Neural crest cell (in vitro differentiated cells): Measurements from ENCODE around the gene CIDEA. TPM values are rescaled to one million over a fixed set of nuclear protein-coding genes. Genes with fewer than 3 reads are reported as not detected.
A peak's percentile ranks its signal among the peaks of the same experiment; 100 is the strongest.

Experiments used
- DNase-seq: peaks from one replicate; pipeline ENCODE4 v3.0.0; 2021; ENCODE audit warnings: low read depth, mixed read lengths, low spot score
- H3K27ac Mint-ChIP-seq: one replicate; pipeline ENCODE4 v1.8.0; 2021; ENCODE audit warnings: mild to moderate bottlenecking, mixed read lengths; ENCODE audit not compliant: unreplicated experiment
- H3K27me3 Mint-ChIP-seq: 2 replicates; pipeline ENCODE4 v1.8.0; 2021; ENCODE audit warnings: low read depth, mild to moderate bottlenecking, mixed read lengths
- H3K36me3 Mint-ChIP-seq: 2 replicates; pipeline ENCODE4 v1.8.0; 2021; ENCODE audit warnings: low read depth, mild to moderate bottlenecking, mixed read lengths
- H3K4me1 Mint-ChIP-seq: 2 replicates; pipeline ENCODE4 v1.8.0; 2021; ENCODE audit warnings: mixed read lengths
- H3K4me3 Mint-ChIP-seq: one replicate; pipeline ENCODE4 v1.8.0; 2021; ENCODE audit warnings: mild to moderate bottlenecking, mixed read lengths
- H3K9me3 Mint-ChIP-seq: 2 replicates; pipeline ENCODE4 v1.8.0; 2021; ENCODE audit warnings: mixed read lengths
- total RNA-seq: library from RNA; stranded (reverse); gene quantifications from 2 replicates; pipeline ENCODE4 v1.2.1, GENCODE V29; 2021
- TF ChIP-seq, protein P1 (sequence below): fragments of 200-600 bp; sonication (generic); conservative IDR thresholded peaks from 2 replicates; pipeline ENCODE4 v1.5.0; 2021; ENCODE audit warnings: antibody characterized with exemption, mild to moderate bottlenecking

The CIDEA gene
- total RNA-seq, 1 donor from 2014 or later, result not detected

DNA sequence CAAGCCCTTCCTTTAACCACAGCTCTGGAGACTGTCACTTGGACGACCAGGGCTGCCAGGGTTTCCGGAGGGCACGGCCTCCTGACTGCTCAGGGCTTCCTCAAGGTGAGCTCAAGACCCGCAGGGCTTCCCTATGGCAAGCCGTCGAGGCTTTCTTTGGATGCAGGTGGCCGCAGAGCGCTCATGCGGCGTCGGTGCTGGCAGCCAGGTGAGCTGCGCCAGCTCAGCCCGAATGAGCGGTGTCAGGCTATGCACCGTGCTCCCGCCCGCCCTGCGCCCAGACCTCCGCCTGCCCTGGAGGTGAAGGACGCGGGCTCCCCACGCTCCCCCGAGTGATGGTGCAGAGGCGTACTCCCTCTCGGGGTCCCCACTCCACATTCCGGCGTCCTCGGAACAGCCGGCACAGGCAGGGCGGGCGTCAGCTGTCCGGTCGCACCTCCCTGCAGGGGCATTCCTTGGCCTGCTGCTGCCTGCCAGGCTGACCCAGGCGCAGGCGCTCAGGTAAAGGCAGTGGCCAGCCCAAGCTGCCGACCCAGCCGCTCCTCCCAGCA is 33.0 kb downstream of the CIDEA start:
- H3K9me3 Mint-ChIP-seq, result no peaks in the 10 kb centered on the region
- DNase-seq, result no peak
- TF ChIP-seq, protein P1, sequence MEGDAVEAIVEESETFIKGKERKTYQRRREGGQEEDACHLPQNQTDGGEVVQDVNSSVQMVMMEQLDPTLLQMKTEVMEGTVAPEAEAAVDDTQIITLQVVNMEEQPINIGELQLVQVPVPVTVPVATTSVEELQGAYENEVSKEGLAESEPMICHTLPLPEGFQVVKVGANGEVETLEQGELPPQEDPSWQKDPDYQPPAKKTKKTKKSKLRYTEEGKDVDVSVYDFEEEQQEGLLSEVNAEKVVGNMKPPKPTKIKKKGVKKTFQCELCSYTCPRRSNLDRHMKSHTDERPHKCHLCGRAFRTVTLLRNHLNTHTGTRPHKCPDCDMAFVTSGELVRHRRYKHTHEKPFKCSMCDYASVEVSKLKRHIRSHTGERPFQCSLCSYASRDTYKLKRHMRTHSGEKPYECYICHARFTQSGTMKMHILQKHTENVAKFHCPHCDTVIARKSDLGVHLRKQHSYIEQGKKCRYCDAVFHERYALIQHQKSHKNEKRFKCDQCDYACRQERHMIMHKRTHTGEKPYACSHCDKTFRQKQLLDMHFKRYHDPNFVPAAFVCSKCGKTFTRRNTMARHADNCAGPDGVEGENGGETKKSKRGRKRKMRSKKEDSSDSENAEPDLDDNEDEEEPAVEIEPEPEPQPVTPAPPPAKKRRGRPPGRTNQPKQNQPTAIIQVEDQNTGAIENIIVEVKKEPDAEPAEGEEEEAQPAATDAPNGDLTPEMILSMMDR, result no peak
- H3K36me3 Mint-ChIP-seq, result no peaks in the 10 kb centered on the region
- H3K27me3 Mint-ChIP-seq, result peaks cover 79% of the 10 kb centered on the region
- no peak overlapping the region for H3K4me3 Mint-ChIP-seq
- H3K27ac Mint-ChIP-seq, result no peak overlapping the region
- peaks cover 16% of the 10 kb centered on the region for H3K4me1 Mint-ChIP-seq

DNA sequence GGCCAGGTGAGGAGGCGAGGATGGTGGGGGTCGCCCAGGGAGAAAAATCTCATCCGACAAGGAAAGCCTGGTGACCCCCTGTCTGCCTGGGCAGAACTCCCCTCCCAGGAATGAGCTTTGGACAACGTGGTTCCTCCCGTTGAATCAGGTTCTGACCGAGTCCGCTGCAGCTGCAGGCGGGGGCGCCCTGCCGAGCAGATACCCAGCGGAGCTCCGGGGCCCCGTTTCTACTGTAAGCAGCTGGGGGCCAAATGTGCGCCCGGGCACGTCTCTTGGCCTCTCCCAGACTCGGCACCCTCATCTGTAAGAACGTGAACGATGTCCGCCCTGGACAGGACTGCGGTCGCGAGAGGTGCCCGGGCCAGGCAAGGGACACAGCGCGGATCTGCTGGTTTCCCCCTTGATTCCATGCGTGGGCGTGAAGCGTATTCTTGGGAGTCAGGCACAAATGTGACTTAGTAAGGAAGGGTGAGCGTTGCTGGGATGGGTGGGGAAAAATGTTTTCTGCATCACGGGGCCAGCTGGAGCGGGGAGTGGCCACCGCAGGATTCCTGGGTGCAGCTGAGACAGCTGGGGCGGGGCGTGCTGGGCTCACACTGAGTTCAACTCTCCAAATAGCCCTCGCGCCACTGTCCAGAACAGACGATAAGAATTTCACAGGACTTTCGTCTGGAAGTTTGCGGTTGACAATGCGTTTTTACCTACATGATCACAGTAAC is 33.7 kb downstream of the CIDEA start:
- H3K4me1 Mint-ChIP-seq, result peaks cover 16% of the 10 kb centered on the region
- no peak for DNase-seq
- peaks cover 74% of the 10 kb centered on the region for H3K27me3 Mint-ChIP-seq
- H3K36me3 Mint-ChIP-seq, result no peaks in the 10 kb centered on the region
- H3K27ac Mint-ChIP-seq, result no peak overlapping the region
- H3K4me3 Mint-ChIP-seq, result peak overlapping the region; percentile 86
- H3K9me3 Mint-ChIP-seq, result no peaks in the 10 kb centered on the region
- TF ChIP-seq, protein P1, result no peak

DNA sequence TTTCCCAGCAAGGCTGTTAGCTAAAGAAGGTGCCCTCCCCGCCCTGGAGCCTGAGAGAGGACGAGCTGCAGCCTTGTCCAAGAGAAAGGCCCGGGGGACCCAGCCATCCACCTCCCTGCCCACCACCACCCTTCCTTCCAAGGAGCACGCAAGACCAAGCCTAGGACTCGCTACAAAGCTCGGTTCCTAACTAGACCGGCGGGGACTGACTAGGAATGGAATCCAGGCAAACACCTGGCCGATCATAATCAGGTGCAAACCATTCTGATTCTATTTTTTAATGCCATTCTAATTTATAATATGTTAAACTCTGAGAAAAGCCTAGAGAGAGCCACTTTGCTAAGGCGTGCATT is 34.2 kb downstream of the CIDEA start:
- Mint-ChIP-seq H3K4me3 (peak overlapping the region; percentile 86), H3K36me3 (no peaks in the 10 kb centered on the region), H3K27me3 (peaks cover 71% of the 10 kb centered on the region), H3K27ac (no peak overlapping the region), H3K4me1 (peaks cover 16% of the 10 kb centered on the region), H3K9me3 (no peaks in the 10 kb centered on the region)
- no peak for DNase-seq
- TF ChIP-seq, protein P1, result no peak

DNA sequence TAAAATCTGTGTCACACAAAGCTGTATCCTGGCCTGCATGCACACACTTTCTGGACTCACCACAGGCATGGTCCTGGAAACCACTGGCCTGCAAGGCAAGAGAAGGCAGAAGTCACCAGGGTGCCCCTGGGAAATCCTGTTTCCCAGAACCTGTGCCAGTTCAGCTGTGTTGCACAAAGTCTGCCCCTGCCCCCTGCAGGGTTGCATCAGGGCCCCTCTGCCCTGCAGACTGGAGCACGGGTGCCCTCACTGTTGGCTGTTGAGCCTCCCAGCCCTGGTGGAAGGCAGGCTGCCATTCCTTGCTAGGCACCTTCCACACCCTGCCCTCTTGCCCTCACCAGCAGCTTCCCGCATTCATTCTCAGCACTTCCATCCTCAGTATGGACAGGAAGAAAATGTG is 35.9 kb downstream of the CIDEA start:
- Mint-ChIP-seq H3K27ac (no peak overlapping the region), H3K4me3 (no peak overlapping the region), H3K4me1 (peaks cover 16% of the 10 kb centered on the region), H3K27me3 (peaks cover 59% of the 10 kb centered on the region), H3K36me3 (no peaks in the 10 kb centered on the region), H3K9me3 (no peaks in the 10 kb centered on the region)
- TF ChIP-seq, protein P1, result no peak
- no peak for DNase-seq

DNA sequence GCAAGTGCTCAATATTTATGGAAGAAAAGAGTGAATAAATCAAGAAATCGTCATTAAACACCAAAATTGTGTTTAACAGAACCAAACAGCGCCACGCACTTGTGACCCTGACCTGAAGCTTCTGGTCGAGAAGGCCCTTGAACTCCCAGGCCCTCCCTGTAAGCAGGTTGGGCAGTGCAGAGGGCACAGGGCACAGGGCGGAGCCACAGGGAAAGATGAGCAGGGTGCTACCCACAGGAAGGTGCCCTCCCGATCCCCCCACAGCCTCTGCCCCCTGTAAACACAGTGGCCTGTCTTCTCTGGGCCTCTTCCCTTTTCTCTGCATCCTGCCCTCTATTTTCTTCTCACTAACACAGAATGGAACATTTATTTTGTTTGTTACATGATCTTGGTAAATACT is 37.0 kb downstream of the CIDEA start:
- Mint-ChIP-seq H3K36me3 (no peaks in the 10 kb centered on the region), H3K4me1 (peaks cover 16% of the 10 kb centered on the region), H3K4me3 (peak overlapping the region; percentile 3), H3K9me3 (no peaks in the 10 kb centered on the region), H3K27ac (no peak overlapping the region), H3K27me3 (peaks cover 50% of the 10 kb centered on the region)
- TF ChIP-seq, protein P1, result no peak
- no peak for DNase-seq
